ENCODE measurements around the gene SEMA5B.

- TF ChIP-seq, protein P1, sequence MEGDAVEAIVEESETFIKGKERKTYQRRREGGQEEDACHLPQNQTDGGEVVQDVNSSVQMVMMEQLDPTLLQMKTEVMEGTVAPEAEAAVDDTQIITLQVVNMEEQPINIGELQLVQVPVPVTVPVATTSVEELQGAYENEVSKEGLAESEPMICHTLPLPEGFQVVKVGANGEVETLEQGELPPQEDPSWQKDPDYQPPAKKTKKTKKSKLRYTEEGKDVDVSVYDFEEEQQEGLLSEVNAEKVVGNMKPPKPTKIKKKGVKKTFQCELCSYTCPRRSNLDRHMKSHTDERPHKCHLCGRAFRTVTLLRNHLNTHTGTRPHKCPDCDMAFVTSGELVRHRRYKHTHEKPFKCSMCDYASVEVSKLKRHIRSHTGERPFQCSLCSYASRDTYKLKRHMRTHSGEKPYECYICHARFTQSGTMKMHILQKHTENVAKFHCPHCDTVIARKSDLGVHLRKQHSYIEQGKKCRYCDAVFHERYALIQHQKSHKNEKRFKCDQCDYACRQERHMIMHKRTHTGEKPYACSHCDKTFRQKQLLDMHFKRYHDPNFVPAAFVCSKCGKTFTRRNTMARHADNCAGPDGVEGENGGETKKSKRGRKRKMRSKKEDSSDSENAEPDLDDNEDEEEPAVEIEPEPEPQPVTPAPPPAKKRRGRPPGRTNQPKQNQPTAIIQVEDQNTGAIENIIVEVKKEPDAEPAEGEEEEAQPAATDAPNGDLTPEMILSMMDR (optimal IDR thresholded peaks at IDR 0.05 in 1 of 3, IDR thresholded peaks at IDR 0.05 in 1 of 3, conservative IDR thresholded peaks at IDR 0.05 in 1 of 3; ENCODE audit: extremely low read depth in 1 of 3, insufficient read depth in 2 of 3, low read length in 3 of 3), result no peak
- no peak for TF ChIP-seq EZH2 (IDR thresholded peaks at IDR 0.05; ENCODE audit: low read length)
Observed at GRCh38 chr3:123006609-123007008, 21.0 kb downstream of the SEMA5B start.
